GM21717 (cell line): Measurements from ENCODE around the gene KHDRBS1.
"Not testable (repeated sequence)": the region's sequence is repeated elsewhere in the genome, so short reads cannot be mapped to it uniquely, and the experiment has no call there.

Experiments
- ATAC-seq: cut with Tn5 transposase; IDR thresholded peaks from one replicate; pipeline ENCODE4 v1.9.1; 2021; ENCODE audit warnings: mild to moderate bottlenecking, moderate library complexity; ENCODE audit not compliant: unreplicated experiment

Gene KHDRBS1

GRCh38 chr1:32062867-32063230 lies 49.2 kb downstream of the KHDRBS1 start:
- no peak for ATAC-seq

- no peak for ATAC-seq
Observed at GRCh38 chr1:32063261-32063681, 49.6 kb downstream of the KHDRBS1 start.

- not testable (repeated sequence) for ATAC-seq
Observed at GRCh38 chr1:32065613-32066488, 52.2 kb downstream of the KHDRBS1 start.

GRCh38 chr1:32066489-32066873 lies 52.8 kb downstream of the KHDRBS1 start:
- ATAC-seq = no peak

GRCh38 chr1:32068957-32069588 lies 55.4 kb downstream of the KHDRBS1 start:
- no peak for ATAC-seq

GRCh38 chr1:32071758-32072621 lies 58.3 kb downstream of the KHDRBS1 start:
- no peak for ATAC-seq

- peak; percentile 69 for ATAC-seq
Observed at GRCh38 chr1:32072622-32073298, 59.1 kb downstream of the KHDRBS1 start, which contains the start of gene TMEM39B. TSS of gene TMEM39B (plus strand) at chr1:32072939. CDS start at chr1:32073048, 109 bp downstream.

- no peak for ATAC-seq
Observed at GRCh38 chr1:32073299-32074229, 59.9 kb downstream of the KHDRBS1 start.

- no peak for ATAC-seq
Observed at GRCh38 chr1:32074841-32075240, 61.2 kb downstream of the KHDRBS1 start.

GRCh38 chr1:32077451-32077850 lies 63.8 kb downstream of the KHDRBS1 start:
- no peak for ATAC-seq

GRCh38 chr1:32082022-32082421 lies 68.4 kb downstream of the KHDRBS1 start:
- no peak for ATAC-seq

- ATAC-seq = not testable (repeated sequence)
Observed at GRCh38 chr1:32086381-32086780, 72.7 kb downstream of the KHDRBS1 start.

- ATAC-seq = no peak
Observed at GRCh38 chr1:32091176-32091575, 77.5 kb downstream of the KHDRBS1 start.

GRCh38 chr1:32091591-32091990 lies 77.9 kb downstream of the KHDRBS1 start:
- no peak for ATAC-seq
